ENCODE results near the gene EVI2B.

Gene EVI2B

GRCh38 chr17:31283841-31284240 is 30.0 kb downstream of the EVI2B start:
- no peak overlapping the region for H2AFZ ChIP-seq (ENCODE audit: low read length)
- H3K4me3 ChIP-seq (ENCODE audit: low read length in 2 of 2): no peak overlapping the region
- no peaks in the 10 kb centered on the region for H3K27me3 ChIP-seq (ENCODE audit: control insufficient read depth in 3 of 3, insufficient read depth in 3 of 3, low read depth in 1 of 3, low read length in 3 of 3)
- no peak overlapping the region for H2AK5ac ChIP-seq (ENCODE audit: low read depth, low read length)
- H4K8ac ChIP-seq (ENCODE audit: low read depth, low read length): no peak overlapping the region
- no peak overlapping the region for H4K91ac ChIP-seq (ENCODE audit: low read depth, low read length, poor library complexity)
- no peak overlapping the region for H2BK12ac ChIP-seq (ENCODE audit: low read length)
- no peak overlapping the region for H3K14ac ChIP-seq (ENCODE audit: low read length)
- H3K23ac ChIP-seq (ENCODE audit: low read depth, low read length, poor library complexity): no peak overlapping the region
- no peaks in the 10 kb centered on the region for H3K79me1 ChIP-seq (ENCODE audit: low read depth, low read length)
- H2BK120ac ChIP-seq (ENCODE audit: low read depth, low read length): no peak overlapping the region
- H3K9ac ChIP-seq (ENCODE audit: low read depth, low read length, poor library complexity): no peak overlapping the region
- no peak for DNase-seq (ENCODE audit: low spot score)
- H3K4ac ChIP-seq (ENCODE audit: low read length): no peak overlapping the region
- H3K18ac ChIP-seq (ENCODE audit: low read length): no peak overlapping the region
- no peak overlapping the region for H3K4me2 ChIP-seq (ENCODE audit: insufficient read depth, low read length, poor library complexity, severe bottlenecking)
- H2BK15ac ChIP-seq (ENCODE audit: low read length): no peak overlapping the region
- peaks cover 0 to 2% of the 10 kb centered on the region in 2 donors for H3K4me1 ChIP-seq (ENCODE audit: control insufficient read depth in 2 of 2, insufficient read depth in 1 of 2, low read depth in 1 of 2, low read length in 2 of 2)
- H3K27ac ChIP-seq (replicated peaks; ENCODE audit: low read length): no peak overlapping the region
- H3K9me3 ChIP-seq (replicated peaks in 1 of 2; ENCODE audit: control insufficient read depth in 2 of 2, insufficient read depth in 1 of 2, low read depth in 1 of 2, low read length in 2 of 2): no peaks in the 10 kb centered on the region
- peaks cover 0 to 45% of the 10 kb centered on the region in 2 donors for H3K36me3 ChIP-seq (replicated peaks in 1 of 2; ENCODE audit: control insufficient read depth in 2 of 2, insufficient read depth in 2 of 2, low read length in 2 of 2)
- no peak overlapping the region for H2BK5ac ChIP-seq (ENCODE audit: low read length)

- peaks cover 0 to 2% of the 10 kb centered on the region in 2 donors for H3K4me1 ChIP-seq (ENCODE audit: control insufficient read depth in 2 of 2, insufficient read depth in 1 of 2, low read depth in 1 of 2, low read length in 2 of 2)
These were observed 32.8 kb downstream of the EVI2B start for GRCh38 chr17:31281061-31281460.

GRCh38 chr17:31279401-31279800 is 34.5 kb downstream of the EVI2B start:
- Histone ChIP-seq H2BK12ac (ENCODE audit: low read length) (no peak overlapping the region), H3K9ac (ENCODE audit: low read depth, low read length, poor library complexity) (no peak overlapping the region), H2AK5ac (ENCODE audit: low read depth, low read length) (no peak overlapping the region), H3K4ac (ENCODE audit: low read length) (no peak overlapping the region), H3K18ac (ENCODE audit: low read length) (no peak overlapping the region), H3K4me1 (ENCODE audit: control insufficient read depth in 2 of 2, insufficient read depth in 1 of 2, low read depth in 1 of 2, low read length in 2 of 2) (peaks cover 0 to 2% of the 10 kb centered on the region in 2 donors), H3K4me2 (ENCODE audit: insufficient read depth, low read length, poor library complexity, severe bottlenecking) (no peak overlapping the region), H3K36me3 (replicated peaks in 1 of 2; ENCODE audit: control insufficient read depth in 2 of 2, insufficient read depth in 2 of 2, low read length in 2 of 2) (peaks cover 3 to 69% of the 10 kb centered on the region in 2 donors), H3K4me3 (ENCODE audit: low read length in 2 of 2) (no peak overlapping the region), H3K14ac (ENCODE audit: low read length) (no peak overlapping the region), H3K27ac (replicated peaks; ENCODE audit: low read length) (no peak overlapping the region), H2AFZ (ENCODE audit: low read length) (no peak overlapping the region), H4K91ac (ENCODE audit: low read depth, low read length, poor library complexity) (no peak overlapping the region), H2BK15ac (ENCODE audit: low read length) (no peak overlapping the region), H3K79me1 (ENCODE audit: low read depth, low read length) (no peaks in the 10 kb centered on the region), H2BK5ac (ENCODE audit: low read length) (no peak overlapping the region), H2BK120ac (ENCODE audit: low read depth, low read length) (no peak overlapping the region), H4K8ac (ENCODE audit: low read depth, low read length) (no peak overlapping the region), H3K27me3 (ENCODE audit: control insufficient read depth in 3 of 3, insufficient read depth in 3 of 3, low read depth in 1 of 3, low read length in 3 of 3) (no peaks in the 10 kb centered on the region), H3K9me3 (replicated peaks in 1 of 2; ENCODE audit: control insufficient read depth in 2 of 2, insufficient read depth in 1 of 2, low read depth in 1 of 2, low read length in 2 of 2) (no peaks in the 10 kb centered on the region), H3K23ac (ENCODE audit: low read depth, low read length, poor library complexity) (no peak overlapping the region)
- no CpG with 5 or more reads among the region's 2 CpGs for WGBS, 2 donors (ENCODE audit: extremely low coverage in 2 of 2, insufficient read length in 2 of 2, insufficient replicate concordance in 1 of 2)
- no peak for DNase-seq (ENCODE audit: low spot score)

More at GRCh38 chr17:31281061-31281460, 32.8 kb downstream of the EVI2B start:
- Histone ChIP-seq H2BK12ac (ENCODE audit: low read length) (no peak overlapping the region), H2BK15ac (ENCODE audit: low read length) (no peak overlapping the region), H3K18ac (ENCODE audit: low read length) (no peak overlapping the region), H2AK5ac (ENCODE audit: low read depth, low read length) (no peak overlapping the region), H3K27ac (replicated peaks; ENCODE audit: low read length) (no peak overlapping the region), H3K36me3 (replicated peaks in 1 of 2; ENCODE audit: control insufficient read depth in 2 of 2, insufficient read depth in 2 of 2, low read length in 2 of 2) (peaks cover 1 to 57% of the 10 kb centered on the region in 2 donors), H3K9ac (ENCODE audit: low read depth, low read length, poor library complexity) (no peak overlapping the region), H4K91ac (ENCODE audit: low read depth, low read length, poor library complexity) (no peak overlapping the region), H3K4ac (ENCODE audit: low read length) (no peak overlapping the region), H3K79me1 (ENCODE audit: low read depth, low read length) (no peaks in the 10 kb centered on the region), H3K4me3 (ENCODE audit: low read length in 2 of 2) (no peak overlapping the region), H3K4me2 (ENCODE audit: insufficient read depth, low read length, poor library complexity, severe bottlenecking) (no peak overlapping the region), H3K27me3 (ENCODE audit: control insufficient read depth in 3 of 3, insufficient read depth in 3 of 3, low read depth in 1 of 3, low read length in 3 of 3) (no peaks in the 10 kb centered on the region), H3K23ac (ENCODE audit: low read depth, low read length, poor library complexity) (no peak overlapping the region), H2BK120ac (ENCODE audit: low read depth, low read length) (no peak overlapping the region), H4K8ac (ENCODE audit: low read depth, low read length) (no peak overlapping the region), H2AFZ (ENCODE audit: low read length) (no peak overlapping the region), H2BK5ac (ENCODE audit: low read length) (no peak overlapping the region), H3K14ac (ENCODE audit: low read length) (no peak overlapping the region), H3K9me3 (replicated peaks in 1 of 2; ENCODE audit: control insufficient read depth in 2 of 2, insufficient read depth in 1 of 2, low read depth in 1 of 2, low read length in 2 of 2) (no peaks in the 10 kb centered on the region)
- DNase-seq (ENCODE audit: low spot score): no peak
- WGBS, 2 donors (ENCODE audit: extremely low coverage in 2 of 2, insufficient read length in 2 of 2, insufficient replicate concordance in 1 of 2): no CpG with 5 or more reads among the region's 2 CpGs

GRCh38 chr17:31275116-31275515 is 38.7 kb downstream of the EVI2B start:
- Histone ChIP-seq H3K9me3 (replicated peaks in 1 of 2; ENCODE audit: control insufficient read depth in 2 of 2, insufficient read depth in 1 of 2, low read depth in 1 of 2, low read length in 2 of 2) (no peaks in the 10 kb centered on the region), H2AFZ (ENCODE audit: low read length) (no peak overlapping the region), H3K4me2 (ENCODE audit: insufficient read depth, low read length, poor library complexity, severe bottlenecking) (no peak overlapping the region), H2BK12ac (ENCODE audit: low read length) (no peak overlapping the region), H4K8ac (ENCODE audit: low read depth, low read length) (no peak overlapping the region), H3K79me1 (ENCODE audit: low read depth, low read length) (no peaks in the 10 kb centered on the region), H3K14ac (ENCODE audit: low read length) (no peak overlapping the region), H3K27me3 (ENCODE audit: control insufficient read depth in 3 of 3, insufficient read depth in 3 of 3, low read depth in 1 of 3, low read length in 3 of 3) (no peaks in the 10 kb centered on the region), H2BK5ac (ENCODE audit: low read length) (no peak overlapping the region), H3K23ac (ENCODE audit: low read depth, low read length, poor library complexity) (no peak overlapping the region), H2AK5ac (ENCODE audit: low read depth, low read length) (no peak overlapping the region), H3K36me3 (replicated peaks in 1 of 2; ENCODE audit: control insufficient read depth in 2 of 2, insufficient read depth in 2 of 2, low read length in 2 of 2) (peaks cover 3 to 80% of the 10 kb centered on the region in 2 donors), H3K4me1 (ENCODE audit: control insufficient read depth in 2 of 2, insufficient read depth in 1 of 2, low read depth in 1 of 2, low read length in 2 of 2) (peaks cover 0 to 2% of the 10 kb centered on the region in 2 donors), H3K4ac (ENCODE audit: low read length) (no peak overlapping the region), H4K91ac (ENCODE audit: low read depth, low read length, poor library complexity) (no peak overlapping the region), H3K27ac (replicated peaks; ENCODE audit: low read length) (no peak overlapping the region), H2BK15ac (ENCODE audit: low read length) (no peak overlapping the region), H3K18ac (ENCODE audit: low read length) (no peak overlapping the region), H3K9ac (ENCODE audit: low read depth, low read length, poor library complexity) (no peak overlapping the region), H2BK120ac (ENCODE audit: low read depth, low read length) (no peak overlapping the region), H3K4me3 (ENCODE audit: low read length in 2 of 2) (no peak overlapping the region)
- no peak for DNase-seq (ENCODE audit: low spot score)
- no CpG with 5 or more reads among the region's 1 CpG for WGBS, 2 donors (ENCODE audit: extremely low coverage in 2 of 2, insufficient read length in 2 of 2, insufficient replicate concordance in 1 of 2)
